HG03280 (cell line): ENCODE measurements around the gene FIGLA.
"Not testable (repeated sequence)": the region's sequence is repeated elsewhere in the genome, so short reads cannot be mapped to it uniquely, and the experiment has no call there.

Source experiments
- ATAC-seq: cut with Tn5 transposase; IDR thresholded peaks from one replicate; pipeline ENCODE4 v1.9.1; 2021; ENCODE audit warnings: mild to moderate bottlenecking, moderate library complexity; ENCODE audit not compliant: unreplicated experiment

FIGLA gene

DNA sequence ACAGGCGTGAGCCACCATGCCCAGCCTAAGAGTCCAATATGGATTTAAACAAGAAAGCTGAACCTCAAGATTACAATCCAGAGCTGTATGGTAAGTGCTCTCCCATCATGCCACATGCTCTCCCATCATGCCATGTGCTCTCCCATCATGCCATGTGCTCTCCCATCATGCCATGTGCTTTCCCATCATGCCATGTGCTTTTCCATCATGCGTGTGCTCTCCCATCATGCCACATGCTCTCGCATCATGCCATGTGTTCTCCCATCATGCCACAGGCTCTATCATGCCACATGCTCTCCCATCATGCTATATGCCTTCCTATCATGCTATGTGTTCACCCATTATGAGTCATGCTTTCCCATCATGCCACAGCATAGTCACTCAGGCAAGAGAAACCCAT, 43.2 kb downstream of the FIGLA start:
- no peak for ATAC-seq

- no peak for ATAC-seq
Measured at GRCh38 chr2:70746094-70746974, 44.1 kb downstream of the FIGLA start.

DNA sequence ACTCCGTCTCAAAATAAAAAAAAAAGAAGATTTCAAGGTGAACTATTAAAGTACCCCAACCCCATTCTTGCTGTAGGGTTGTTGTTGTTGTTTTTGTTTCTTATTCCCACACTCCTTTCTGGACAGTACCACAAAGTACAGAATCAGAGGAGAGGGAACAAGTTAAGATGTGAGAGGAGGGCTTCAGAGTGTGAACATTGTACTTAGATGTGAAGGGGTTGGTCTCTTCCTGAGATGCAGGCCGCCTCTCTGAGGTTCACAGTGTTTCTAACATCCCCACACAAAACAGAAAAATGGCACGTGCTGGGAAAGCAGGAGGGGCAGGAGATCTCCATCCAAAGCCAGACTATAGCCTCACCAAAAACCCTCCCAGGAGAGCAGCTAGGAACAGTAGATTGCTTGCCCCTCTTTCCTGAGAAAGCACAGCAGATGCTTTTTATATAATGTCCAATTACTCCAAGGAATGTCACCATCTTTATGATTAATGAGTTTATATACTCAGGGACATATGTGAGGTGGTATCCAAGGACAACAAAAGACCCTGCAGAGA, 45.1 kb downstream of the FIGLA start:
- ATAC-seq, result no peak

DNA sequence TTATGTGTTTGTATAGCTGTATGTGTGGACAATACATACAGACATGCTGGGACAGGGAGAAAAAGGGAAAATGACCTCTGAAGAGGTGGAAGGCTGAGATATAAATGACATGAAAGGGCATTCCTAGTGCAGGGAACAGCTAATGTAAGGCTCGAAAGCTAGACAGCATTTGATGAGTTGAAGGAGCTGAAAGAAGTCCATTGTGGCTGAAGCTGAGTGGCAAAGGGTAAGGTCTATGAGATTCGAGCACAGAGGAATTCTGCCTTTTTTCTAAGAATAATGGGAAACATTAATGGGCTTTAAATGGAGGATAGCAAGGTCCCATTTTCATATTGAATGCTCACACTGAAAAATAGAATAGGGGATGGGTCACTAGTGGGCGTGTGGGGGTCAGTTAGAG, 46.0 kb downstream of the FIGLA start:
- ATAC-seq, result no peak

DNA sequence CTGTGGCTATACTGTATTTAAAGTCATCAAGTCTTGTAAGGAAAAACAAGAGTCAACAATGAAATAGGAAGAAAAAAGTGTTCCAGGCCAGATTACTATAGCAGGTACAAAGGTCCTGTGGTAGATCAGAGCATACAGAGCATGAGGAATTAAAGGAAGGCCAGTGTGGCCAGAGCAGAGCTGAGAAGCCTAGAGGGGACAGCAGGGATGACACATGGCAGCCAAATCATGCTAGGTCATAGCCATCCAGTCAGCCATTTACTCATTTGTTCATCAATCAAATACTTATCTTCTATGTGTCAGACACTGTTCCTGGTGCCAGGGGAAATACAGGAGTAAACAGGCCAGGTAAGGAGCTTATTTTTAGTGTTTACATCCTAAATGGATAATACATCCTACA, 46.8 kb downstream of the FIGLA start:
- no peak for ATAC-seq

- no peak for ATAC-seq
Measured at GRCh38 chr2:70743068-70743467, 47.4 kb downstream of the FIGLA start.

- ATAC-seq, result not testable (repeated sequence)
Measured at GRCh38 chr2:70739492-70739891, 51.0 kb downstream of the FIGLA start.

DNA sequence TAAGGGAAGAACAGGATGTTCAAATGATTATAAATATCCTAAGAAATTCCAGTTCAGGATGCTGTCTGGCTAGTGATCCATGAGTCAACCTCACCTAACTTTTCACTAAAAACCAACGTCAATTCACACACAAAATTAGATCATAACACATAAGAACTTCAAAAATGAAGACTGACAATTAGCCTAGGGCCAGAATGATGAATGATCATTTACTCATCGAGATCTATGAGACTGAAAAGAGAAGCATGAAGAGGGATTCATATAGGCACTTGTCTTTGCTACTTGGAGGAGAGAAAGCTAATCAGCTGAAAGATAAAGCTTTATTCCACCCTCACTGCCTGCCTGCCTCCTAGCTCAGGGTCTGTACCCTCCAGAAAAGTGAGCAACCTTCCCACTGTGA, 52.3 kb downstream of the FIGLA start:
- no peak for ATAC-seq

DNA sequence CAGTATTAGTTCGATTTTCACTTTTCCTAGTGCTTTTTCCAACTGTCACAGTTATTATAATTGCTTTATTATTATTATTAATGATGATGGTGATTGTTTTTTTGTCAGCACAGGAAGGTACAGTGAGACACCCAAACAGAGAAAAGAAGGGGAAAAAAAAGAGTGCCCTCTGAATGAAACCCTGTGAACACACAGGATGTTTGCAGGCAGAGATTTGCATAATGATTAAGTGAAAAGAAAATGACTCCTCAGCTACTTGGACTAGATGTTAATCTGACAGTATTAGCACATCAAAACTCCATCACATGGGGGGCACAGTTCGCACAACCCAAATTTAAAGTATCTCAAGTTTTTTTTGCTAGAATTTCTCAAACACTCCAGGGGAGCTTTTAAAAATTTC, 55.4 kb downstream of the FIGLA start:
- no peak for ATAC-seq

- no peak for ATAC-seq
Measured at GRCh38 chr2:70733646-70734180, 56.7 kb downstream of the FIGLA start.

DNA sequence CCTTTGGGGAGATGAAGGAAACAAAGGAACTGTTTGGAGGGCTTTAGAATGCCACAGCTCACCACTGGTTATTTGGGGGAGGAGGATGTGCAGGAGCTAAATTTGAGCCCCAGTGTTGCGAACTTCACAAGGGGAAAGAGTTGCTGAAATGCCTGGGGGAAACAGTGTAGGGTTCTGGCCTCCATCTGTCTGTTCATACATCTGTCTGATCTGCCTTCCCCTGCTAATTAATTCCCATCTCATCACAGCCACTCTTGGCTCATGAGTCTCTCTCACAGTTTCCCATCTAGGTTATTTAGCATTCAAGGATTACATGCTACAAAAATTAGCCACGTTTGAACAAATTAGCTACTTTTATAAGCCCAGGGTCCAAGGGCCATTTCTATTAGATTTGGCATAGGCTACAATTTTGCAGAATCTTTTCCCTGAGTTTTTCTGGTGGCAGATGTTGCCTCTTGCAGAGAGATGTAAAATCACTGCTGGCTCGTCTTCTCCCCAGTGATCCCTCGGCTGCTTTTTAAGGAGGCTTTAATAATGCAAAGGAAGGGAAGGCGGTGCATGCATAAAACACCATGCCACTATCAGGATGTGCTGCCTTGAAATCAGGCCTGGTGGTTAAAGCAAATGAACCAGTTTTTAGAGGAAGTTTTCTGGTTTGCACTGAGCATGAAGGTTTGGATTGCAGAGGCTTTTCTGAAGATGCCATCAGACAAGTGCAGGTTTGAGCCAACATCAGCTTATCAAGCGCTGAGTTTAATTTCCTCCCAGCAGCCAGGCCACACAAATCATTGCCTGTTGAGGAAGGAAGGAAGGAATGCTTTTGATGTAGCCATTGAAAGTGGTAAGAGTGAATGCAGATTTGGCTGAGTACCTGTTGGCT, 57.4 kb downstream of the FIGLA start:
- no peak for ATAC-seq

DNA sequence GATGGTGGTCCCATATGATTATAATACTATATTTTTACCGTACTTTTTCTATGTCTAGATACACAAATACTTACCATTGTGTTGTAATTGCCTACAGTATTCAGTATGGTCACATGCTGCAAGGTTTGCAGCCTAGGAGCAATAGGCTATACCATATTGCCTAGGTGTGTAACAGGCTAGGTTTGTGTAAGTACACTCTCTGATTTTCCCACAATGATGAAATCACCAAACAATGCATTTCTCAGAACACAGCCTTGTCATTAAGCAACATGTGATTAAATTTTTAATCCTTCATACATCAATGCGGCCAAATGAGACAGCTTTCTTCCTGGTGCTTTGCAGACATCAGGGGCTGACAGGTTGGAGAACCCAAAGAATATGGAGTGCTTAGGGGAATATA, 59.7 kb downstream of the FIGLA start:
- ATAC-seq, result no peak

- ATAC-seq, result no peak
Measured at GRCh38 chr2:70729647-70730046, 60.8 kb downstream of the FIGLA start.

GRCh38 chr2:70728128-70728527, 62.3 kb downstream of the FIGLA start:
- ATAC-seq, result no peak
